ENCODE data around the gene POSTN. TPM values are rescaled to one million over a fixed set of nuclear protein-coding genes. Genes with fewer than 3 reads are reported as not detected.

The POSTN gene
- total RNA-seq, 1 experiment from 2014 or later: 0.33 TPM

- no peaks in the 10 kb centered on the region for H3K27me3 ChIP-seq (ENCODE audit: insufficient read depth, low read length)
- no peak overlapping the region for H3K4me2 ChIP-seq (ENCODE audit: insufficient read depth, insufficient read length, low read length)
- no peak overlapping the region for H3K23ac ChIP-seq (ENCODE audit: insufficient read length, low read depth, low read length)
- Mint-ChIP-seq H3K27me3 (ENCODE audit: low read depth) (no peaks in the 10 kb centered on the region), H3K27ac (no peak overlapping the region), H3K4me3 (no peak overlapping the region), H3K9me3 (no peaks in the 10 kb centered on the region), H3K4me1 (no peaks in the 10 kb centered on the region), H3K36me3 (ENCODE audit: insufficient read depth in 1 of 3, low read depth in 3 of 3) (no peaks in the 10 kb centered on the region)
- H3K14ac ChIP-seq (ENCODE audit: insufficient read depth, low read length): no peak overlapping the region
- H2BK20ac ChIP-seq (ENCODE audit: low read depth, low read length, poor library complexity, severe bottlenecking): no peak overlapping the region
- H3K4me1 ChIP-seq (ENCODE audit: insufficient read depth, low read length): no peaks in the 10 kb centered on the region
- H2BK12ac ChIP-seq (ENCODE audit: insufficient read length, low read depth, low read length): no peak overlapping the region
- H3K79me2 ChIP-seq (ENCODE audit: insufficient read depth, low read length): no peaks in the 10 kb centered on the region
- H2AFZ ChIP-seq (ENCODE audit: low read length): no peak overlapping the region
- H2BK15ac ChIP-seq (ENCODE audit: low read depth, low read length): no peak overlapping the region
- H3K56ac ChIP-seq (ENCODE audit: insufficient read length, low read depth, low read length): no peak overlapping the region
- H3K9ac ChIP-seq (ENCODE audit: extremely low read depth, insufficient read length, low read length): no peak overlapping the region
- H4K5ac ChIP-seq (ENCODE audit: insufficient read length, low read depth, low read length): no peak overlapping the region
- H3K79me1 ChIP-seq (ENCODE audit: insufficient read depth, low read depth, low read length, poor library complexity, severe bottlenecking): no peaks in the 10 kb centered on the region
- no peak overlapping the region for H4K91ac ChIP-seq (ENCODE audit: insufficient read length, low read depth, low read length)
- no peak for DNase-seq
- no peak overlapping the region for H2BK5ac ChIP-seq (ENCODE audit: insufficient read length, low read length)
- no peak overlapping the region for H2BK120ac ChIP-seq (ENCODE audit: low read depth, low read length, poor library complexity, severe bottlenecking)
- no peaks in the 10 kb centered on the region for H4K20me1 ChIP-seq (ENCODE audit: control insufficient read depth, insufficient read depth, insufficient read length)
- no peak for TF ChIP-seq CTCF (conservative IDR thresholded peaks at IDR 0.05)
- H3T11ph ChIP-seq (ENCODE audit: low read length): no peak overlapping the region
- H3K23me2 ChIP-seq (ENCODE audit: insufficient read length, low read depth, low read length, poor library complexity, severe bottlenecking): no peaks in the 10 kb centered on the region
- H3K27ac ChIP-seq (ENCODE audit: insufficient read length, low read depth, low read length): no peak overlapping the region
- no peak overlapping the region for H4K8ac ChIP-seq (replicated peaks; ENCODE audit: insufficient read length, low read depth, low read length)
- H3K4ac ChIP-seq (ENCODE audit: low read depth, low read length): no peak overlapping the region
- H2AK5ac ChIP-seq (ENCODE audit: insufficient read length, low read length): no peak overlapping the region
- no peaks in the 10 kb centered on the region for H3K9me3 ChIP-seq (ENCODE audit: control insufficient read depth, low read depth, low read length)
- H3K18ac ChIP-seq (ENCODE audit: insufficient read length, low read depth, low read length): no peak overlapping the region
Measured at GRCh38 chr13:37576601-37577000, 22.0 kb downstream of the POSTN start.

Data from H9 (cell line).